NCI-H524 treated with DMSO at 0.1 percent for 48 hours (cell line): ENCODE results near the gene FOXC1.

Source experiments
- DNase-seq: peaks from one replicate; lab custom pipeline; 2025; lab: John Stamatoyannopoulos, UW

Gene FOXC1

GRCh38 chr6:1584996-1585668 lies 24.6 kb upstream of the FOXC1 start:
- no peak for DNase-seq

GRCh38 chr6:1585669-1586049 lies 24.1 kb upstream of the FOXC1 start:
- DNase-seq = no peak

DNA sequence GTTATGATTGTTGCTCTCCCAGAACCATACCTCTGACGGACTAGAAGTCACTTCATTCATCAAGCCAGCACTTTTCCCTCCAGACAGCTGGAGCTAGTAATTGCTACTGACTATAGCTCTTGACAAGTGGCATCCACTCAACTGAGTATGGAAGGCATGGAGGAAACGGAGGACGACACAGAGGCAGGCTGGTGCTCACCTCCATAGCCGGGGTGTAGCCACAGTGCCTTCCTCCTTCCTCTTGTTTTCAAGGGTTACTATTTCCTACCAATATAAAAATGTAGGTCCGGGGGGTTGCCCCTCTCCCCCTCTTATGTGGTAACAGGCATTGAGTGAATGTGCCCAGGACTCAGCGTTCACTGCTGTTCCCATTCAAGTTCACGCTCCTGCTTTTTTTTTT lies 23.5 kb upstream of the FOXC1 start:
- DNase-seq = no peak

DNA sequence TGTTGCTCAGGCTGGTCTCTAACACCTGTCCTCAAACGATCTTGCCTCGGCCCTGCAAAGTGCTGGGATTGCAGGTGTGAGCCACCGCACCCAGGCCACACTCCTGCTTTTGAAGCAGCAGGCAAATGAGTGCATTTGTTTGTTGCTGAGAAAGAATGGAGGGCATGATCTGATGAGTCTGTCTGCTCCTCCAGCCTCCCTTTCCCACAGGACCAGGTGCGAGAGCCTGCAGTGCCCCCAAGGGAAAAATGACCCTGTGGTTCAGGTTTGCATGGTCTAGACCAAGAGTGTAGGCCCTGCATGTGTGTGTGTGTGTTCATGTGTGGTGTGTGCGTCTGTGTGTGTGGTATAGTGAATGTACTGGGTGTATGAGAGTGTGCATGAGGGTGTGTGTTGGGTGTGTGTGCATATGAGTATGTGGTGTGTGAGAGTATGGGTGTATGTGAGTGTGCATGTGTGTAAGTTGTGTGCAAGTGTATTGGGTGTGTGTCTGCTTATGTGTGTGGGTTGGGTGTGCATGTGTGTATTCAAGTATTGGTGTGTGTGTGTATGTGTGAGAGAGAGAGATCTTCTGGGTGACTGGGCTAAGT lies 22.8 kb upstream of the FOXC1 start:
- DNase-seq = no peak

DNA sequence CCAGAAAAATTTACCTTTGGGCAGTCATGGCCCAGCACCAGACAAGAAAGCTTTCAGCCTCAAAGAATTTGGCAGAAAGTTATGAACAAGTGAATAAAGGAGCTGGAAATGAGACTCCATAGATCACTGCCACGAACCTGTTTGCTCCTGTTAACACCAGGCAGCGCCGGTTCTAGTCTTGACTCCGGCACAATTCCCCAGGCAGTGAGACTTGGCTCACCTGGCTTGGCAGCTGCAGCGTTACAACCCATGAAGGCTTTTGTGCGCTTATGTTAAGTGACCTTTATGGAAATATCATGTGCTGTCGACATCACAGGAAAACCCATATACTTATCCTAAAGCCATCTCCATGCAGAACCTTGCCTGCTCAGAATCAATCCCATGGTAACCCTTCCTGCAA lies 22.2 kb upstream of the FOXC1 start:
- no peak for DNase-seq

DNA sequence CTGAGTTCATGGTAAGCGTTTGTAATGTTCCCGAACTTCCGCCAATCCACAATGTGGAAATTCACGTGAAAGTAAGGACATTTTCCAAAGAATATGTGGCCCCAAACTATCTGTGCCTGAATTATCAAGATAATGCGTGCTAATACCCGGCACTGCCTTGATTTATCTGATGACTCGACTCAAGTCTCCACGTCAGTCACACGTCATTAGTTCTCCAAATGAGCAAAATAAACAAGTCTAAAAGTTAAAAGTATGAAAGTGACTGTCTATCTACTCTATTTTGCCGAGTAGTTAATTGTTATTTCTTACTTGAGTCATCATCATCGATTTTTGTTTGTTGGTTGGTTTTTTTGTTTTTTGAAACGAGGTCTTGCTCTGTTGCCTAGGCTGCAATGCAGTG lies 21.7 kb upstream of the FOXC1 start:
- DNase-seq = no peak

DNA sequence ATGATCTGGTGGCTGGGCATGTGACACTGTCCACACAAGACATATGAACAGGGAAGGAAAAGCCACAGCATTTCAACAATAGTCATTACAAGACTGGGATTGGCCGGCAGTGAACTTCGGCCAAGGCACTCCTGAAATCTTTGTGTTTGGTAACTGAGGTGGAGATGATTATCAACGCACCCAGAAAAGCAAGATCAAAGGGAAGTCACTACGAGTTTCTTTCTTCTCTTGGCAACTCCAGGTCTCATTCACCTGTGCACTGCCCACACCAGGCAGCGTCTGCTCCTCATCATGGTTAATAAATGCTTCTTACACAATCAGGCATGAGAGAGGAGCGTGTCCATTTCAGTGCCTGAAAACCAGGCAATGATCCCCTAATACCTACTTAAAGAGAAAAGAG lies 20.5 kb upstream of the FOXC1 start:
- no peak for DNase-seq

DNA sequence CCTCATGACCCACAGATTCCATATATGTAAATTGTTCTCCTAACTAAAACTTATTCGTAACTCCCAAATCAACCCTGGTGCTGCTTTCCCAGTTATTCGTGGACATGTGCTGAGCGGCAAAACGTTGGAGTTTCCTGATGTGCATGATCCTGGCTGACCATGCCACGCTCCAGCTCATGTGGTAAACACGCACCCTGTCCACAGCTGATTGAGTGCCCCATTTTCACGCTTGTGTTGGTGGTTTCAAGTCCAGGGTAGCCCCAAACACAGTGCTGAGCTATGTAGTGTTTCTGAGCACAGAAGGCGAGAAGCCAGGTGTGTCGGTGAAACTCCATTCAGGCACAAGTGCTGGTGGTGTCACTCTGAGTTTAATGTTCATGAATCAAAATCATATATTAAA lies 19.1 kb upstream of the FOXC1 start:
- DNase-seq = no peak

DNA sequence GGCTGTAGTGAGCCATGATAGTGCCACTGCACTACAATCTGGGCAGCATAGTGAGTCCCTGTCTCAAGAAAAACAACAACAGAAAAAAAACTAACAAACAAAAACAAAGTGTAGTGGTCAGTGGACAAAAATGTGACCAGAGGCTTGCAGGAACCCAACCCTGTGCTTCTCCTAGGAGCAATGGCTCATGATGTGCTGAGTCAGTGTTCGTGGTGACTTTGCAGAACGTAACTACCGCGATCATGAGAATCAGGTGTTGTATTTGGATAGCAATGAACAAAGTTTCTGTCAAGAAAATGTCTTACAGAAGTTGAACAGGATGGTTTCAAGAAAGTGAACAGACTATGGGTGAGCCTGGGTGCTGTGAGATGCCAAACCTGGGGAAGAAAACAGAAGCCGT lies 18.5 kb upstream of the FOXC1 start:
- DNase-seq = no peak

DNA sequence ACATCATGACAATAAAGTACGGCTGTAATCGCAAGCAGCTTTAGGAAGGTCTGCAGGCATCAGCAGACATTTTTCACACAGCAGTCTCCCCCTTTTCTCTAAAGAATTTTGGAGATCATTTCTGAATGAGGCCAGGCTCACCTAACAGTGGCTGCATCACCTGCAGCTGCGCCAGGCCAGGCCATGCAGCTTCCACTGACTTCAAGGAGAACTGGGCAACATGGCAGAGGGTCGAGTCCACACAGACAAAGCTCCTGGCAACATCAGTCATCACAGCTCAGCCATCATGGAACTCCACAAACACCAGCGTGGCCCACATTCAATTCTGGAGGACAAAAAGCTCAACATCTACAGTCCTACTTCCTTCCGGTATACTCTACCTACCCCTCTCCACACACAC lies 17.8 kb upstream of the FOXC1 start:
- no peak for DNase-seq

DNA sequence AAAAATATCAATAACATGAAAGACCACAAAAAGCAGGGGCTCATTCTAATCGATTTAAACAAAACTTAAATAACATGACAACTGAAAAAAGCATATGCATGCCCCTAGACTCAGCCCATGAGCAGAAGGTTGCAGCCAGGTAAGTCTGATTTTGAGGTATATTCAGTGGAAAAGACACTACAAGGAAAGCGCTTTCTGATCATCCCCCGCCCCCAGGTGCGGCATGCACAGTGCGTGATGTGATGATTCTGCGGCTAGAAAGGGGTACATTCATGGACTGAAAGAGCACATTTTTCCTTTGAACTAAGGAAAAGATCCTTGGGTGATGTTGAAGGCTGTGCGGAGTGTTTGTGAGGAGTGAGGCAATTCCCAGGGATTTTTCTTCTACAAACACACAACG lies 16.9 kb upstream of the FOXC1 start:
- DNase-seq = no peak

GRCh38 chr6:1593286-1593957 lies 16.3 kb upstream of the FOXC1 start:
- no peak for DNase-seq

GRCh38 chr6:1593958-1594314 lies 15.8 kb upstream of the FOXC1 start:
- DNase-seq = no peak

GRCh38 chr6:1594445-1595200 lies 15.1 kb upstream of the FOXC1 start:
- no peak for DNase-seq

DNA sequence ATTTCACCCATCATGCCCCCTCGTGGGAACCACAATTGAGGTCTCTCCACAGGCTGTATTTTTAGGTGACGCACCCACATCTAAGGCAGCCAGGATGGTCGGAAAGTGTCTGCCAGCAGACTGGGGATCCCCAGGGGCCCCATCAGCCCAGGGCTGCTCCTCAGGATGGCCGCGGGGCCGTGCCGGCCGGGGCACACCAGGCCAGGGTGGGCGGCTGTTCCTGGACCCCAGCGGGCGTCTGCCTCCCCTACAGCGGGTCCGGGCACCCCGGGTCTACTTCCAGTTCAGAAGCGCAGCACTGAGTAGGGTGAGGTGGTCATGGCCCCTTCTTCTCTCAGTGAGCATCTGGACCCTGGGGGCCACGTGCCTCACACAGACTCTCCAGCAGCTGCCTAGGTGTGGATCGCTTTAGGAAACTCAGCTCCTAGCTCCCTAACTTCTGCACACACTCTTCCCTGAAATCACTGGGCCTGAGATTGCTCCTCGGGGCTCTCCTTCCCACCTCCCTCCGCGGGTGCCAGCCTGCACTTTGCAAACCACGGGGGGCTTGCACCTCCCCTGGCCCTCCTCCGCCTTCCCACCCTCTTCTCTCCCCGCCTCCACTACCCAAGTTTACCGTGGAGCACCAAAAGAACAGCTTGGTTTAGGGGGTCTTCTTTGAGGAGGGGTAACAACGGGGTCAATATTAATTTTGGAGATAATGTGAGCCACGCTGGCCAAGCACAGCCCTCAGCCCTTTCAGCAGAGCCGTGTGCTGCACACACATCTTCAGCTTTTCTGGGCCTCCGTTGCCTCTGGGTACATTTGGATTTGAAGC lies 14.2 kb upstream of the FOXC1 start:
- DNase-seq = no peak

GRCh38 chr6:1596088-1596852 lies 13.4 kb upstream of the FOXC1 start:
- DNase-seq = no peak

GRCh38 chr6:1597121-1597744 lies 12.5 kb upstream of the FOXC1 start:
- no peak for DNase-seq

GRCh38 chr6:1597924-1598323 lies 11.8 kb upstream of the FOXC1 start:
- DNase-seq = no peak

DNA sequence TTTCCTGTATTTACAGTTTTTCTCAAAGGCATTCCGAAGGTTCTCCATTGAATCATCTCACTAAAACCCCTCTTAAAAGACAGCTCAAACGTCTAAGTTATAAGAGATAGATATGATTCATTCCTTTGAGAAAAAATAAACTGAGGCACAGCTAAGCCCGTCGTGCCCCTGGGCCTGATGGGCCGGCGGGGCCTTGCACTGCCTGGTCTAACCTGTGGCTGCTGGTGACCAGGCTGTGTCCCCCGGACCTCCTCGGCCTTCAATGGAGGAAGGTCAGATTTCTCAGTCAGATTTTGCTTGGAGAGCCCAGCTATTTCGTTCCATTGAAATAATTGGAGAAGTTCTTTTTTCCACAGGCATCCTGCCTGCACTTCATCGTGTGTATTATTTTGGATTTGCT lies 11.3 kb upstream of the FOXC1 start:
- DNase-seq = no peak

DNA sequence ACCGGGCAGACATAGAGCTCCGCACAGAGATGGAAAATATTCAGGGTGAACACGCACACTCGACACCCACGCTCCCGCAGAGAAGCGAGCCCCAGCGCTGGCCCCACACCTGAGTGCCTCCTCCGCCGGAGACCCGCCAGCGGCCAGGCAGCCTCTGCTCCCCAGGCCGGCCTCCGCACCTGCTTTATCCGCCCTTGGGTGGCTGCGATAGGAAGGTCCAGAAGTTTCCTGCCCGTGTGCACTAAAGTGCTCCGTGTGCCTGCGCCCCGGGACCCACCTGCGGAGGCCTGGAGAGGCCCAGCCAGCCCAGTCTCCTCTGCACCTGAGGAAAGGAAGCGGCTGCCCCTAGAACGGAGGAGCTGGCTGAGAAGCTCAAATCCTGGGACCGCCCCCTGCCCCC lies 10.8 kb upstream of the FOXC1 start:
- DNase-seq = no peak

DNA sequence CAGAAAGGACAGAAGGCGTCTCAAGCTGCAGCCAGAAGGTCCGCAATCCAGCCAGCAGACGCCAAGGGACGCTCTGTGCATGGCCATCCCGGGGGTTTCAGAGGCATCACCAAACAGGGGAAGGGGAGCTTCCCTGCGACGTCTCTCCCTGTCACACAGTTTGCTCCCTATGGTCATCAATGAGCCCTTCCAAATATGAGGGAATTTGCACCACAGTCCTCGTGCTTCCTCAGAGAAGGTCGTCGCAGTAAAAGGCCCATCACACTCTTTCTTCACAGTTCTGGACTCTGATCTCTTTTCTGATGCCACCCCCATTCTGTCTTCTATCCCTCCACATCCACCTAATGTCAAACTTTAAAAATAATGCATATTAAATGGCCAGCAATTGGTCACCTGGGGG lies 10.2 kb upstream of the FOXC1 start:
- no peak for DNase-seq
